GM13976 (cell line): ENCODE measurements around the gene PRSS8.

Experiments used
- DNase-seq: peaks from one replicate; pipeline ENCODE4 v3.0.0; 2012; ENCODE audit warnings: low spot score
- CTCF ChIP-seq: IDR thresholded peaks from 2 replicates; pipeline ENCODE4 v1.5.1; 2012; ENCODE audit warnings: borderline replicate concordance, mild to moderate bottlenecking; ENCODE audit not compliant: insufficient read depth; ENCODE audit errors: extremely low read depth, missing control alignments, control extremely low read depth
- in situ Hi-C: fragments of 300-500 bp; cut with MboI; formaldehyde crosslinking; loops from one replicate; pipeline ENCODE4 v1.12.0; 2022; ENCODE audit warnings: low sequenced_read_pairs, mixed read lengths, inconsistent platforms; ENCODE audit not compliant: unreplicated experiment

PRSS8 gene

GRCh38 chr16:31087971-31088370 is 47.6 kb downstream of the PRSS8 start:
- no peak for DNase-seq
- in situ Hi-C loops: no loop called here
- TF ChIP-seq CTCF: no peak

- in situ Hi-C loops: no loop called here
- TF ChIP-seq CTCF: no peak
- DNase-seq: no peak
Measured at GRCh38 chr16:31087481-31087880, 48.0 kb downstream of the PRSS8 start.

- no peak for TF ChIP-seq CTCF
- in situ Hi-C loops: no loop called here
Measured at GRCh38 chr16:31086629-31086906, 49.0 kb downstream of the PRSS8 start.

GRCh38 chr16:31085873-31086628 is 49.5 kb downstream of the PRSS8 start:
- in situ Hi-C loops: no loop called here

More at GRCh38 chr16:31086629-31086906, 49.0 kb downstream of the PRSS8 start:
- no peak for DNase-seq

GRCh38 chr16:31085411-31085810 is 50.1 kb downstream of the PRSS8 start:
- no peak for TF ChIP-seq CTCF
- in situ Hi-C loops: no loop called here
- no peak for DNase-seq

More at GRCh38 chr16:31085873-31086628, 49.5 kb downstream of the PRSS8 start:
- no peak for TF ChIP-seq CTCF
- no peak for DNase-seq

GRCh38 chr16:31084584-31085302 is 50.8 kb downstream of the PRSS8 start:
- DNase-seq: no peak
- in situ Hi-C loops: no loop called here
- no peak for TF ChIP-seq CTCF

- no peak for DNase-seq
- TF ChIP-seq CTCF: no peak
- in situ Hi-C loops: no loop called here
Measured at GRCh38 chr16:31083981-31084380, 51.5 kb downstream of the PRSS8 start.
